Psoas muscle (tissue), 8 donors: ENCODE data around the gene SLCO3A1. TPM values are rescaled to one million over a fixed set of nuclear protein-coding genes. Genes with fewer than 3 reads are reported as not detected.

ENCODE experiments used
- ATAC-seq, 4 donors: fragments of 200-7000 bp; cut with Tn5 transposase; one replicate each; pipeline ENCODE4 v1.9.1; 2020; ENCODE audit warnings: moderate library complexity in 3 of 4, mild to moderate bottlenecking in 2 of 4
- DNase-seq, 2 donors: peaks; one replicate each; pipeline ENCODE4 v3.0.0-alpha.2; 2020
- H3K27ac ChIP-seq: fragments of 200-600 bp; one replicate; pipeline ENCODE4 v1.8.0; 2022
- H3K27me3 ChIP-seq, 3 donors: fragments of 200-600 bp in 1 of 3; one replicate each; pipeline versions ENCODE4 v1.6.1 to v1.8.0; 2013 to 2022; ENCODE audit warnings: low read length in 2 of 3, mild to moderate bottlenecking in 2 of 3, moderate library complexity in 1 of 3; ENCODE audit not compliant: insufficient read depth in 3 of 3
- H3K36me3 ChIP-seq, 2 donors: fragments of 200-600 bp in 1 of 2; one replicate each; pipeline versions ENCODE4 v1.6.1 to v1.8.0; 2013 to 2022; ENCODE audit warnings: low read depth in 1 of 2, mild to moderate bottlenecking in 1 of 2, moderate library complexity in 1 of 2; ENCODE audit not compliant: insufficient read depth in 1 of 2
- H3K4me1 ChIP-seq: fragments of 200-600 bp; one replicate; pipeline ENCODE4 v1.8.0; 2022
- H3K4me3 ChIP-seq: fragments of 200-600 bp; one replicate; pipeline ENCODE4 v1.8.0; 2022; ENCODE audit warnings: mild to moderate bottlenecking
- H3K9me3 ChIP-seq: fragments of 200-600 bp; one replicate; pipeline ENCODE4 v1.8.0; 2022
- CTCF ChIP-seq: fragments of 200-600 bp; IDR thresholded peaks from one replicate; pipeline ENCODE4 v1.8.0; 2022; ENCODE audit warnings: antibody characterized with exemption
- WGBS, 3 donors: extraction: QIAGEN DNeasy Blood & Tissue Kit; methylation state at CpG; one replicate each; pipeline versions ENCODE4 v1.1.6 to v1.1.7; 2013; 5-methylcytosine and 5-hydroxymethylcytosine counted together
- intact Hi-C, 2 donors: fragments of 100-400 bp; cut with DNase I; formaldehyde crosslinking; loops; one replicate each; pipeline versions ENCODE4 v1.11.0 to v1.14.2; 2022
- polyA plus RNA-seq, 3 donors: library from polyadenylated mRNA; stranded (reverse); fragments of 200-250 nt; gene quantifications; one replicate each; pipeline ENCODE4 v1.2.3, GENCODE V29; 2013
- total RNA-seq, 4 donors: library from RNA; stranded (reverse); fragmentation: NEBNext Ultra II Directional in 2 of 4; extraction: Animal tissue kit (Norgen Biotek cat#: 25700) in 2 of 4; gene quantifications; one replicate each; pipeline versions ENCODE4 v1.2.1 to v1.2.4, GENCODE V29; 2021 to 2023
- donor health status: healthy with polysubstance abuse.
- donor health status: DM: no; HTN: no; CAD: no; lungs with moderate emphysema.
- donor health status: Bipolar disorder and iron deficiency.
- donor health status: healthy.
- donor health status: DM: yes; HTN: yes; CAD: no.
- donor health status: DM: no; HTN: no; CAD: no.
- donor health status: DM: no; HTN: no; CAD: no.
- donor health status: DM: yes; HTN: yes; CAD: no.

Gene SLCO3A1
- total and polyA plus RNA-seq, 7 donors, result 3.5 to 10.3 (median 9.4) TPM

- H3K27ac ChIP-seq, result no peak overlapping the region
- TF ChIP-seq CTCF, result no peak
- no peak overlapping the region for H3K4me3 ChIP-seq
- 92 to 93% (median 92%) methylated on average over 10 of the region's 10 CpGs for WGBS, 3 donors
- DNase-seq (no peak), ATAC-seq (no peak)
- no peaks in the 10 kb centered on the region for H3K9me3 ChIP-seq
- intact Hi-C loops, result no loop called here
- H3K27me3 ChIP-seq, result no peaks in the 10 kb centered on the region
- no peaks in the 10 kb centered on the region for H3K4me1 ChIP-seq
- H3K36me3 ChIP-seq, result no peaks in the 10 kb centered on the region
Observed at GRCh38 chr15:92017882-92018534, 164.5 kb downstream of the SLCO3A1 start.

GRCh38 chr15:92018535-92019239, 165.2 kb downstream of the SLCO3A1 start:
- Histone ChIP-seq H3K27me3 (no peaks in the 10 kb centered on the region), H3K9me3 (no peaks in the 10 kb centered on the region), H3K27ac (no peak overlapping the region), H3K36me3 (no peaks in the 10 kb centered on the region), H3K4me3 (no peak overlapping the region), H3K4me1 (no peaks in the 10 kb centered on the region)
- ATAC-seq (no peak), DNase-seq (no peak)
- TF ChIP-seq CTCF, result no peak
- WGBS, 3 donors, result 88 to 93% (median 93%) methylated on average over 13 of the region's 13 CpGs
- intact Hi-C loops, result no loop called here

GRCh38 chr15:92019706-92020105, 166.2 kb downstream of the SLCO3A1 start:
- Histone ChIP-seq H3K27me3 (no peaks in the 10 kb centered on the region), H3K9me3 (no peaks in the 10 kb centered on the region), H3K27ac (no peak overlapping the region), H3K4me3 (no peak overlapping the region), H3K36me3 (no peaks in the 10 kb centered on the region), H3K4me1 (no peaks in the 10 kb centered on the region)
- no peak for TF ChIP-seq CTCF
- intact Hi-C loops, result no loop called here
- ATAC-seq (no peak), DNase-seq (no peak)
- WGBS, 3 donors, result 87 to 95% (median 91%) methylated on average over 7 of the region's 7 CpGs

DNA sequence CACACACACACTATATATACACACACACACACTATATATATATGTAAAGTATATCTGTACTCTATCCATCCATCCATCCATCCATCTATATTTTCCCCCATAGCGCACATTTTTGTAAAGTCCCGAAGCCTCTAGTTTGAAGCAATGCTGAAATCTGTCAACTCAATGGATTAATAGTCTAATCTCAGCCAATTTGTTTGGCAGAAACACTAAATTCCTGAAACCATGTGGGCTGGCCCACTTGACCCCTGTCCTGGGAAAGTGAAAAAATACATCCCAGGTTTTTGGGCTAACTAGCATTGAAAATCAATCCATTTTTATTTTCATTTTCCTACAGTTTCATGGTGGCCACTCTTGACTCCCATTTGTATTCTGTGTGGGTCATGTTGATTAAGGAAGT, 166.7 kb downstream of the SLCO3A1 start:
- no peak for TF ChIP-seq CTCF
- Histone ChIP-seq H3K4me3 (no peak overlapping the region), H3K4me1 (no peaks in the 10 kb centered on the region), H3K27me3 (no peaks in the 10 kb centered on the region), H3K27ac (no peak overlapping the region), H3K9me3 (no peaks in the 10 kb centered on the region), H3K36me3 (no peaks in the 10 kb centered on the region)
- ATAC-seq, result no peak
- 77 to 86% (median 86%) methylated on average over 2 of the region's 2 CpGs for WGBS, 3 donors
- intact Hi-C loops, result no loop called here
- DNase-seq, result no peak
